NCI-H774 (cell line): ENCODE measurements around the gene SPCS1.
"Not testable (repeated sequence)": the region's sequence is repeated elsewhere in the genome, so short reads cannot be mapped to it uniquely, and the experiment has no call there.

Experiments
- DNase-seq: peaks from one replicate; lab custom pipeline; 2025; lab: John Stamatoyannopoulos, UW

The SPCS1 gene

DNA sequence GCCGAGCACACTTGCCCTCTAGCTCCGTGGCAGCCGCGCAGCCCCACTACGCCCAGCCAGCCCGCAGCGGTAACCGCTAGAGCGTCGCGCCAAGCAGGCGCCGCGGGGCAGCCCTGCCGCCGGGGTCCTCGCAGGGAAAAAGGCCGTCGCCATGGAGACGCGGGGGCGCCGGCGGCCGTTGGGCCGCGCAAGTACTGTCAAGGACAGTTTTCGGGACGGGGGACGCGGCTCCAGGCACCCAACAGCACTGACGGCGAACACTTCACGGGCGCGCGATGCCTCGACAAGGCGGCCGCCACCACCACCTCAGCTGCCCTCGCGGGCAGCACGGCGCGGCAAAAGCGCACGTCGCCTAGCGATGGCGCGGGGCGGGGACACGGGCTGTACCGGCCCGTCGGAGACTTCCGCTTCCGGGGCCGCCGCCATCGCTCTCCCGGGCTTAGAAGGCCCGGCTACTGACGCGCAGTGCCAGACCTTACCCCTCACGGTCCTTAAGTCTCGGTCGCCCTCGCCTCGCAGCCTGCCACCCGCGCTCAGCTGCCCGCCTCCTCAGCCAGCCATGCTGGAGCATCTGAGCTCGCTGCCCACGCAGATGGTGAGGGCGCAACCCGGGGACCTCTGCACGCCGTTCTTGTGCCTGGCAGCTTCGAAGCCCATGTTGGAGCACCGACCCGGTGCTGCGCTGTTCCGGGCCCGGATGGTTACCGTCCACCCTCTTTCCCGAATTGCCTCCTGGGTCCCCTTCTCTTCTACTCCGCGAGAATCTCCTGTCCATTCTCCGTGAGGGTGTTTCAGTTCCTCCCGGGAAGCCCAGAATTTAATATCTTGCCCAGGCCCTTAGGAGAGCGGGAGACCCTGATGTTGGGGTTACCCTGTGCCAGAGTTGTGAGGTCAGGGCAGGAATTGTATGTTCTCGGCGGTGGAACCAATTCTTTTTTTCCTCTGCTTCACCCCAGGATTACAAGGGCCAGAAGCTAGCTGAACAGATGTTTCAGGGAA lies at the start of gene SPCS1, which contains the start of gene GLT8D1:
TSS of gene SPCS1 (plus strand) at position 419 of the 999 bp plus-strand sequence. CDS start at position 560, 141 bp downstream.
TSS of gene GLT8D1 (minus strand) at position 104 of the 999 bp plus-strand sequence. CDS start 5,331 bp downstream, outside the sequence.
- DNase-seq: peak; percentile 60

DNA sequence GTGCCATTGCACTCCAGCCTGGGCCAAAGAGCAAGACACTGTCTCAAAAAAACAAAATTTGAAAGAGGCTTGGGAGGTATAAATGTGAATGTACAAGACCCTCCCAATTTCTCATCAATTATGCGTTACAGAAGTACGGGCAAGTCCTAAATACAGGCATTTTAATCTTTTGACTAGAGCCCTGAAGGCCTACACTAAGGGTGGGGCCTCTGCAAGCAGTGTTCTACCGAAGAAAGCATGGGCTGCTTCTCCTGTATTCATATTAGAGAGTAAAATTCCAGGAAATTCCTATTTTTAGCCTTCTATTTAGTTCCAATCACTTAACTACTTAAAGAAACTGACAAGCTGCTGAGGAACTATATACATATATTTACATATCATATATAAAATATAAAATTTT lies 45.9 kb upstream of the SPCS1 start:
- DNase-seq: no peak

DNA sequence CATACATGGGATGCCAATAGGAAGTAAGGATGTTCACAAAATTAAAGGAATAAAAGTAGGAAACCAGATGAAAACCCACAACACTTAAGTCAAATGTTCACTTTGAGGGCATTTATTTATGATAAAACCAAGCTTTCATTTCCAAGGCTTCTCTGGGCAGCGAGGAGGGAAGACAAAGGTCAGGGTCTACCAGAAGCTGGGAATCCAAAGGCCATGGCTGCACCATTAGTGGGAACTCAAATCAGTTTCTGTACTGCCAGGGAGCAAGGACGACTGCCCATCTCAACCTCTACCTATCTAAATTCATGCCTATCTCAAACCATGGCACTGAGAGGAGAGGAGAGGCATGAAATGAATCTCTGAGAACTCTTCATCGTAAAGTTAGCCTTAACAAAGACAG lies 42.8 kb upstream of the SPCS1 start:
- DNase-seq: no peak

DNA sequence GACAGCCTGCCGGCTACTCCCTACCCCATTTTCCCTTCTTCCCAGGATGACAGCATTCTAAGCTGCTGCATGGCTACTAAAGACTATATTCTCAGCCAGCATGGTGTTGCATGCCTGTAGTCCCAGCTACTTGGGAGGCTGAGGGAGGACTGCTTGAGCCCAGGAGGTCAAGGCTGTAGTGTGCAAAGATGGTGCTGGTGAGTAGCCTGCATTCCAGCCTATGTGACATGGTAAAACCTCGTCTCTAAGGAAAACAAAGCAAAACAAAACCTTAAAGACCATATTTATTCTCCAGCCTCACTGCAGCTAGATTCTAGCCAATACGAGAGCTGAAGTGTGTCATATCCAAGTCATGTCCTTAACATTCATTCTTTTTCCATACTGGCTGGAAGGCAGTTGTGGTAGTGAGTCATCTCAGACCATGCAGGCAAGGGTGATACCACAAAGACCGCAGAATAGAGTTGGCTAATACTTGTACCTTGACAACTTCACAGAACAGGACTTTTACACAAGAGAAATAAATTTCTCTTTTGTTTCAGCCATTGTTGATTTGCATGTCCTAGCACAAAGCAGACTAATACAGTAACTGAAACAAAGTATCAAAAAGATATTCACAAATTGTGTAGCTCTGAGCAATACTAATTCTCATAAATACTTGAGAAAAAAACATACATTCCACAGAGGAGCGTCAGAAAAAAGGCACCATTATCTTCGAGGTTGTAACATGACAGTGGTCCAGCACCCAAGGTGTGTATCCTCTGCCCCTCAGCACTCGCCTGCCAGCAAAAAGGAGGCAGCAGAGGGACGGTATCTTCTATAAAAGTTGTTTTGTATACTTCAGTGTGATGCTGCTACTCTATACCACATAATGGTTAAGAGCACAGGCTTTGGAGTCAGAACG lies 35.0 kb upstream of the SPCS1 start:
- DNase-seq: no peak

GRCh38 chr3:52671676-52672075 lies 34.2 kb upstream of the SPCS1 start:
- no peak for DNase-seq

GRCh38 chr3:52676201-52676600 lies 29.7 kb upstream of the SPCS1 start:
- DNase-seq: not testable (repeated sequence)

- DNase-seq: no peak
Observed at GRCh38 chr3:52678265-52679198, 27.4 kb upstream of the SPCS1 start.

DNA sequence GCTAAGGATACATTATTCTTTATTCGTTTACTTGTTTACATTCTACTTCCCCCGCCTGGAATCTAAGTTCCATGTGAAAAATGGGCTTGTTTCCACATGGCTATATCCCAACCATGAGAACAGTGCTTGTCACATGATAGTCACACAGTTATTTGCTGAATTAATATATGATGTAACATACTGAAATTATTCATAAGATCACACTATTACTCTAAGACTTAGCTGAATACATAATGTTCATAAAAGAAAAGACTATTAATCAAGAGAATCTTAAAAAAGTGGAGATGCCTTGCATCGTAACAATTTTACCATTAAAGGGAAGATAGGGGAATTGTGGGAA lies 26.7 kb upstream of the SPCS1 start:
- DNase-seq: no peak

- no peak for DNase-seq
Observed at GRCh38 chr3:52679811-52680210, 26.1 kb upstream of the SPCS1 start.

GRCh38 chr3:52681596-52681995 lies 24.3 kb upstream of the SPCS1 start:
- no peak for DNase-seq

DNA sequence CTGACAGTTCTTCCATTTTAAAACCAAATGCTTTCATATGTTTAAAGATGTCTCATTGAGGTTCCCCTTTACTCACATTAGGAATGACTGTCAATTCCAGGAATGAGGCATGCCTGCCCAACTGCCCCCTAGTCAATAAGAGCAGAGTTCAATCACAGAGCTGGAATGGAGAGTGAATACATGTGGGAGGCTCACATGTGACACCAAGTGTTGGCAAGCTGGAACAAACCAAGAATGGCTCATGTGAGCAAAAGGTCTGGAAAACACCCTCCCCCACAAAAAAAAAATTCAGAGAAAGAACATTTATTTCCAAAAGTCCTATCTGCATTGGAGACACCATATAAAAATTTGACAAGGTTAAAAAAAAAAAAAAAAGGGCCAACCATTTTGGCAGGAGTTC lies 23.9 kb upstream of the SPCS1 start:
- no peak for DNase-seq

GRCh38 chr3:52683611-52684010 lies 22.3 kb upstream of the SPCS1 start:
- DNase-seq: no peak

- DNase-seq: no peak
Observed at GRCh38 chr3:52684184-52684583, 21.7 kb upstream of the SPCS1 start.

DNA sequence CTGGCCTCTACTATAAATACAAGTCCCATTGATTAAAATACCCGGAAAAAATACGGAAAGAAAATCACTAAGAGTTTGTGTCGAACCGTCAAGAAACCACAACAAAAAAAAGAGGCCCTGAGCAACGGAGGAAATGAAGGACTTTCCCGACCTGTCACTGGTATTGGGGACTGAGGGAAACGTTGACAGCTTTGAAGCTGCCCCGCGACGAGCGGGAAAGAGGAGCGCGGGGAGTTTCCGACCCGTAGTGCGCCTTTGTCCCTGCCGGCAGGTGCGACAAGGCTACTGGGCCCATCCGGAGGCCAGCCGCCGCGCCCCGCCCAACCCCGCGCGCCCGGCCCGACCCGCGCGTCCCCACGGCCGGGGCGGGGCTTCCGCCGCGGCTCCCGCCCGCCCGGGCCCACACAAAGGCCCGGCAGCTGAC lies 20.6 kb upstream of the SPCS1 start:
- DNase-seq: peak; percentile 57

- peak; percentile 85 for DNase-seq
Observed at GRCh38 chr3:52685709-52686691, 19.9 kb upstream of the SPCS1 start, which contains the start of the genes GNL3 and PBRM1. TSS of gene GNL3 (plus strand) at chr3:52686032. CDS start at chr3:52686093, 61 bp downstream. TSS of gene PBRM1 (minus strand) at chr3:52685913.

DNA sequence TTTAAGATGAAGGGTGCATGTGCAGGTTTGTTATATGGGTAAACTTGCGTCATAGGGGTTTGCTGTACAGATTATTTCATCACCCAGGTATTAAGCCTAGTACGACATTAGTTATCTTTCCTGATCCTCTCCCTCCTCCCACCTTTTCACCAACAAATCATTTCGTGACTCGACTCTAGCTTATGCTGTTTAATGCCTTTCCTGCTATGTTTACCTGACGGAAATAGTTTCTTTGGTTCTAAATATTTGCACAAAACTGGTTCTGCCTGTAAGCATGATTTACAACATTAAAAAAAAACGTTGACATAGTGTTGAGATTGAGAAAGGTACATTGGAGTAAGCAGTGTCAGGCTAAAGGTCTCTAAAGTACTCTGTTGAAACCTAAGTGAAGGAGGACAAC lies 17.6 kb upstream of the SPCS1 start:
- DNase-seq: no peak

DNA sequence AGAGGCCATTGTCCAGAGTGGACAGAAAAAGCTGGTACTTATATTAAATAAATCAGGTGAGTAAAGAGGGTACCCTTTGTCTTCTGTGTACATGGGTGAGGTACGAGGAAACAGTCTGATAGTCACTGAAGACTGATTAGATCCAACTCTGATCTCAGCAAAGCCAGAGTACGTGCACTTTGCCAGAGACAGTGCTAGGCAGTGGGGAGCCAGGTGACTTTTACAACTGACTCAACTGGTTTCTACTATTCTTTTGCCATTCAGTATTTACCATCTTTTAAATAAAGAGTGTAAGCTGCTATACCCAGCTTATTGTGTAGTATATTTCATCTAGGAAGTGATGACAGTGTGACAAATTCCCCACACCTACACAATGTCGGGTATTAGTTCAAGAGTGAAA lies 16.8 kb upstream of the SPCS1 start:
- no peak for DNase-seq

DNA sequence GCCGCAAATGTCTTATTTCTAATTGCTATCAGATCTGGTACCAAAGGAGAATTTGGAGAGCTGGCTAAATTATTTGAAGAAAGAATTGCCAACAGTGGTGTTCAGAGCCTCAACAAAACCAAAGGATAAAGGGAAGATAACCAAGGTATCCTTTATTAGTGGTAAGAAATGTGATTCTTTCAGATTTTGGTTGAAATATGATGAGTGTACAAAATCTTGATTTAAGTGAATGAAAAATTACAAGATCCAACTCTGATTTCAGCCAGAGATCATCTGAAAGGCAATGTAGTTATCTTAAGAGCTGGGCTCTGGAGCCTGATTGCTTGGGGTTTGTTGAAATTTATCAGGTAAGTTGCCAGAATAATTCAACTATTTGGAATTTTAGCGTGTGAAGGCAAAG lies 15.3 kb upstream of the SPCS1 start:
- no peak for DNase-seq

DNA sequence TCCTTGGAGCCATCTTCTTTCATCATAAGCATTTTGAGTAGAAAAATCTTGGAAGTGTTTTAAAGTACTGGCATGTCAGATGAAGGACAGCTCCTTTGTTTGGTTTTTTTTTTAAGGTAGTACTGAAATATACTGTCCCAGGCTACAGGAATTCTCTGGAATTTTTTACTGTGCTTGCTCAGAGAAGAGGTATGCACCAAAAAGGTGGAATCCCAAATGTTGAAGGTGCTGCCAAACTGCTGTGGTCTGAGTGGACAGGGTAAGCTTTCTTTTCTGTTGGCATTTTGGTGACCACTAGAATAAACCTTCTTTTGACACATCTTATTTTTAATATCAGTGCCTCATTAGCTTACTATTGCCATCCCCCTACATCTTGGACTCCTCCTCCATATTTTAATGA lies 12.8 kb upstream of the SPCS1 start:
- DNase-seq: no peak
